Measurements from ENCODE around the gene CHST13.

Gene CHST13

GRCh38 chr3:126488886-126489569 is 34.9 kb upstream of the CHST13 start:
- no peaks in the 10 kb centered on the region for H3K36me3 ChIP-seq (ENCODE audit: insufficient read depth, insufficient read length, low read length)
- TF ChIP-seq SUZ12 (IDR thresholded peaks at IDR 0.05; ENCODE audit: extremely low read depth, insufficient read depth, insufficient read length): no peak
- TF ChIP-seq YY1 (IDR thresholded peaks at IDR 0.05; ENCODE audit: insufficient read depth, insufficient read length): no peak
- TF ChIP-seq ZNF274 (IDR thresholded peaks at IDR 0.05; ENCODE audit: low read depth, low read length): no peak
- H3K9me3 ChIP-seq (ENCODE audit: insufficient read depth, low read length): no peaks in the 10 kb centered on the region
- no peak overlapping the region for H3K4me3 ChIP-seq (ENCODE audit: insufficient read length, low read depth)
- no peaks in the 10 kb centered on the region for H3K27me3 ChIP-seq (ENCODE audit: insufficient read depth, insufficient read length)
- no peak overlapping the region for H3K9ac ChIP-seq (ENCODE audit: insufficient read length, low read depth)
- H3K4me1 ChIP-seq (ENCODE audit: insufficient read depth, insufficient read length): peaks cover 33% of the 10 kb centered on the region
- no peak for DNase-seq (ENCODE audit: low read depth, low spot score)

- no peak for DNase-seq (ENCODE audit: low read depth, low spot score)
- H3K4me1 ChIP-seq (ENCODE audit: insufficient read depth, insufficient read length): peaks cover 29% of the 10 kb centered on the region
- H3K9ac ChIP-seq (ENCODE audit: insufficient read length, low read depth): no peak overlapping the region
These were observed 33.3 kb upstream of the CHST13 start for GRCh38 chr3:126490619-126491018.

GRCh38 chr3:126491221-126492013 is 32.5 kb upstream of the CHST13 start:
- Histone ChIP-seq H3K27me3 (ENCODE audit: insufficient read depth, insufficient read length) (no peaks in the 10 kb centered on the region), H3K9ac (ENCODE audit: insufficient read length, low read depth) (no peak overlapping the region), H3K4me1 (ENCODE audit: insufficient read depth, insufficient read length) (peaks cover 27% of the 10 kb centered on the region), H3K9me3 (ENCODE audit: insufficient read depth, low read length) (no peaks in the 10 kb centered on the region), H3K36me3 (ENCODE audit: insufficient read depth, insufficient read length, low read length) (no peaks in the 10 kb centered on the region), H3K4me3 (ENCODE audit: insufficient read length, low read depth) (no peak overlapping the region)
- TF ChIP-seq SUZ12 (IDR thresholded peaks at IDR 0.05; ENCODE audit: extremely low read depth, insufficient read depth, insufficient read length) (no peak), YY1 (IDR thresholded peaks at IDR 0.05; ENCODE audit: insufficient read depth, insufficient read length) (no peak), ZNF274 (IDR thresholded peaks at IDR 0.05; ENCODE audit: low read depth, low read length) (no peak)
- no peak for DNase-seq (ENCODE audit: low read depth, low spot score)

More at GRCh38 chr3:126490619-126491018, 33.3 kb upstream of the CHST13 start:
- H3K36me3 ChIP-seq (ENCODE audit: insufficient read depth, insufficient read length, low read length): no peaks in the 10 kb centered on the region
- no peak overlapping the region for H3K4me3 ChIP-seq (ENCODE audit: insufficient read length, low read depth)
- no peaks in the 10 kb centered on the region for H3K9me3 ChIP-seq (ENCODE audit: insufficient read depth, low read length)
- TF ChIP-seq ZNF274 (IDR thresholded peaks at IDR 0.05; ENCODE audit: low read depth, low read length) (no peak), YY1 (IDR thresholded peaks at IDR 0.05; ENCODE audit: insufficient read depth, insufficient read length) (no peak), SUZ12 (IDR thresholded peaks at IDR 0.05; ENCODE audit: extremely low read depth, insufficient read depth, insufficient read length) (no peak)
- H3K27me3 ChIP-seq (ENCODE audit: insufficient read depth, insufficient read length): no peaks in the 10 kb centered on the region

GRCh38 chr3:126493051-126493450 is 30.9 kb upstream of the CHST13 start:
- Histone ChIP-seq H3K9me3 (ENCODE audit: insufficient read depth, low read length) (no peaks in the 10 kb centered on the region), H3K4me1 (ENCODE audit: insufficient read depth, insufficient read length) (peaks cover 14% of the 10 kb centered on the region), H3K9ac (ENCODE audit: insufficient read length, low read depth) (no peak overlapping the region), H3K27me3 (ENCODE audit: insufficient read depth, insufficient read length) (no peaks in the 10 kb centered on the region), H3K4me3 (ENCODE audit: insufficient read length, low read depth) (no peak overlapping the region), H3K36me3 (ENCODE audit: insufficient read depth, insufficient read length, low read length) (no peaks in the 10 kb centered on the region)
- no peak for DNase-seq (ENCODE audit: low read depth, low spot score)
- TF ChIP-seq SUZ12 (IDR thresholded peaks at IDR 0.05; ENCODE audit: extremely low read depth, insufficient read depth, insufficient read length): no peak
- no peak for TF ChIP-seq YY1 (IDR thresholded peaks at IDR 0.05; ENCODE audit: insufficient read depth, insufficient read length)
- TF ChIP-seq ZNF274 (IDR thresholded peaks at IDR 0.05; ENCODE audit: low read depth, low read length): no peak

- H3K4me3 ChIP-seq (ENCODE audit: insufficient read length, low read depth): no peak overlapping the region
- peaks cover 16% of the 10 kb centered on the region for H3K4me1 ChIP-seq (ENCODE audit: insufficient read depth, insufficient read length)
- DNase-seq (ENCODE audit: low read depth, low spot score): no peak
These were observed 30.2 kb upstream of the CHST13 start for GRCh38 chr3:126493739-126494138.

GRCh38 chr3:126494204-126494969 is 29.6 kb upstream of the CHST13 start:
- Histone ChIP-seq H3K27me3 (ENCODE audit: insufficient read depth, insufficient read length) (no peaks in the 10 kb centered on the region), H3K4me1 (ENCODE audit: insufficient read depth, insufficient read length) (peaks cover 21% of the 10 kb centered on the region), H3K9ac (ENCODE audit: insufficient read length, low read depth) (no peak overlapping the region), H3K36me3 (ENCODE audit: insufficient read depth, insufficient read length, low read length) (no peaks in the 10 kb centered on the region), H3K4me3 (ENCODE audit: insufficient read length, low read depth) (no peak overlapping the region), H3K9me3 (ENCODE audit: insufficient read depth, low read length) (no peaks in the 10 kb centered on the region)
- no peak for TF ChIP-seq ZNF274 (IDR thresholded peaks at IDR 0.05; ENCODE audit: low read depth, low read length)
- TF ChIP-seq SUZ12 (IDR thresholded peaks at IDR 0.05; ENCODE audit: extremely low read depth, insufficient read depth, insufficient read length): no peak
- no peak for TF ChIP-seq YY1 (IDR thresholded peaks at IDR 0.05; ENCODE audit: insufficient read depth, insufficient read length)
- DNase-seq (ENCODE audit: low read depth, low spot score): no peak

More at GRCh38 chr3:126493739-126494138, 30.2 kb upstream of the CHST13 start:
- no peak overlapping the region for H3K9ac ChIP-seq (ENCODE audit: insufficient read length, low read depth)
- no peaks in the 10 kb centered on the region for H3K36me3 ChIP-seq (ENCODE audit: insufficient read depth, insufficient read length, low read length)
- H3K9me3 ChIP-seq (ENCODE audit: insufficient read depth, low read length): no peaks in the 10 kb centered on the region
- no peaks in the 10 kb centered on the region for H3K27me3 ChIP-seq (ENCODE audit: insufficient read depth, insufficient read length)
- TF ChIP-seq YY1 (IDR thresholded peaks at IDR 0.05; ENCODE audit: insufficient read depth, insufficient read length) (no peak), SUZ12 (IDR thresholded peaks at IDR 0.05; ENCODE audit: extremely low read depth, insufficient read depth, insufficient read length) (no peak), ZNF274 (IDR thresholded peaks at IDR 0.05; ENCODE audit: low read depth, low read length) (no peak)

- no peaks in the 10 kb centered on the region for H3K27me3 ChIP-seq (ENCODE audit: insufficient read depth, insufficient read length)
- H3K4me3 ChIP-seq (ENCODE audit: insufficient read length, low read depth): no peak overlapping the region
- no peak for DNase-seq (ENCODE audit: low read depth, low spot score)
- H3K36me3 ChIP-seq (ENCODE audit: insufficient read depth, insufficient read length, low read length): no peaks in the 10 kb centered on the region
- peaks cover 24% of the 10 kb centered on the region for H3K4me1 ChIP-seq (ENCODE audit: insufficient read depth, insufficient read length)
- TF ChIP-seq YY1 (IDR thresholded peaks at IDR 0.05; ENCODE audit: insufficient read depth, insufficient read length): no peak
- TF ChIP-seq SUZ12 (IDR thresholded peaks at IDR 0.05; ENCODE audit: extremely low read depth, insufficient read depth, insufficient read length): no peak
- TF ChIP-seq ZNF274 (IDR thresholded peaks at IDR 0.05; ENCODE audit: low read depth, low read length): no peak
- H3K9ac ChIP-seq (ENCODE audit: insufficient read length, low read depth): no peak overlapping the region
- no peaks in the 10 kb centered on the region for H3K9me3 ChIP-seq (ENCODE audit: insufficient read depth, low read length)
These were observed 29.1 kb upstream of the CHST13 start for GRCh38 chr3:126494970-126495230.
